DMS114 treated with DMSO at 0.1 percent for 48 hours (cell line): ENCODE results near the gene ITLN1.
"Not testable (repeated sequence)": the region's sequence is repeated elsewhere in the genome, so short reads cannot be mapped to it uniquely, and the experiment has no call there.

Experiments used
- DNase-seq: peaks from one replicate; lab custom pipeline; 2025; ENCODE audit not compliant: unreplicated experiment; lab: John Stamatoyannopoulos, UW

The ITLN1 gene

GRCh38 chr1:160883581-160884513 is 1.1 kb downstream of the ITLN1 start:
- DNase-seq: no peak

DNA sequence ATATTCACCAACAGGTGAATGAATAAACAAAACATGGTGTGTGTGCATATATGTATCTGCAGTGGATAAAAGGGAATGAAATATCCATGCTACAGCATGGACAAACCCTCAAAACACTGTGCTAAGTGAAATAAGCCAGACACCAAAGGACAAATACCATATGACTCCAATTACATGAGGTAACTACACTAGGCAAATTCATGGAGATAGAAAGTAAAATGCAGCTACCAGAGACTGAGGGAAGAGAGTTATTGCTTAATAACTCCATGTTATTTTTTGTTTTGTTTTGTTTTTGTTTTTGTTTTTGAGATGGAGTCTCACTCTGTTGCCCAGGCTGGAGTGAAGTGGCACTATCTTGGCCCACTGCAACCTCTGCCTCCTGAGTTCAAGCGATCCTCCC is 2.4 kb downstream of the ITLN1 start:
- no peak for DNase-seq

GRCh38 chr1:160881264-160881663 is 3.7 kb downstream of the ITLN1 start:
- DNase-seq: not testable (repeated sequence)

DNA sequence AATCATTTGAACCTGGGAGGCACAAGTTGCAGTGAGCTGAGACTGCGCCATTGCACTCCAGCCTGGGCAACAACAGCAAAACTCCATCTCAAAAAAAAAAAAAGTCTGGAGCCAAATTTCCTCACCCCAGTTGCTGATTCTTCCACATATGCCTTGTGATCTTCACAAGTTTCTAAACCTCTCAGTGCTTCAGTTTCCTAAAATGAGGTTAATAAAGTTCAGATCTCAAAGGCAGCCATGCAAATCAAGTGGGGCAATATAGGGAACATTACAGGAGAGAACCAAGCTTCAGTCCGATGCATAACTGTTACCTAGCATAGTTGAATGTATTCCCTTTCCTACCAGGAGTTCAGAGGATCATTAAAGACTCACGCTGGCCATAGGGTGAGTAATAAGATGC is 4.8 kb downstream of the ITLN1 start:
- DNase-seq: no peak

DNA sequence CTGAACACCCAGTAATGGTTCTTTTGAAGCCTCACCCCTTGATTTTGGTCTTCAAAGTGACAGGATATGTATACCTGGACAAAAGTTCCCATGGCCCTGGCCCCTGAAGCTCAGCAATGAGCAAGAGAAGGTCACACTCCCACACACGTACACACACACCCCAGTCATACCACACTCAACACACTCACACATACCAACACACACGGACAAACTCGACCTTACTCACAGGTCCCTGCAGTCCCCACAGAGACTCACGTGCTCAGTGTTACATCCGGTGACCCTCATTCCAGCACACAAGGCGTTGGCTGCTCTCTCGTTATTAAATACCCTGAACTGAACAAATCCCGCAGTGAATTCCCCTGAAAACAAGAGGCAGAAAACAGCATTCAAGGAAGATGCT is 5.9 kb downstream of the ITLN1 start:
- no peak for DNase-seq

- DNase-seq: no peak
These were observed 7.8 kb downstream of the ITLN1 start for GRCh38 chr1:160877221-160877620.

GRCh38 chr1:160876311-160876710 is 8.7 kb downstream of the ITLN1 start:
- DNase-seq: no peak

DNA sequence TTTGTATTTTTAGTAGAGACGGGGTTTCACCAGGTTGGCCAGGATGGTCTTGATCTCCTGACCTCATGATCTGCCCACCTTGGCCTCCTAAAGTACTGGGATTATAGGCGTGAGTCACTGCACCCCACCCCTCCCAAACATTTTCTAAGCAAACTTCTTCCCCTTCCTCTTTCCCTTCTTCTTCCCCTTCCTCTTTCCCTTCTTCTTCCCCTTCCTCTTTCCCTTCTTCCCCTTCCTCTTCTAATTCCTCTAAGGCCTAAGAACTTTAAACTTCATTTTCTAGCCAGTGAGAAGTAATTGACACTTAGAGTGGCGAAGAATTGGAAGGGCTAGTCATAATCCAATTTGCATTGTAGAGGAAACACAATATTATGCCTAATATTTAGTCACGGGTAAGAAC is 9.4 kb downstream of the ITLN1 start:
- DNase-seq: not testable (repeated sequence)

DNA sequence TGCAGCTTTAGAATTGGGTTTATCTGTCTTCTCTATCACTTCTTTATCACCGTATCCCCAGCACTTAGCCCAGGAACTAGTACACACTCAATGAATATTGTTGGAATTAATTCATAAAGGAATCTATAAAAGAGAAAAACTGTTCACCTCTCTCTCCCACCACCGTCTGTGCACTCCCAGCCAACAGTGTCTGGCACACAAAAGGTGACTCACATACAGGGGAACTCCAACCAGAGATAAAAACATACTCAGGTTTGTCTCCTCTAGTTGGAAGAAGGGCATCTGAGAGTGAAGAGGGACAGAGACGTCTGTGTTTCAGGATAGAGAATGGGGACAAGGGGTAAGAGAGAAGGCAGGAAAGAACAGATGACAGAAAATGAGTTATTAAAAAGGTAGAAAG is 10.0 kb downstream of the ITLN1 start:
- DNase-seq: no peak

DNA sequence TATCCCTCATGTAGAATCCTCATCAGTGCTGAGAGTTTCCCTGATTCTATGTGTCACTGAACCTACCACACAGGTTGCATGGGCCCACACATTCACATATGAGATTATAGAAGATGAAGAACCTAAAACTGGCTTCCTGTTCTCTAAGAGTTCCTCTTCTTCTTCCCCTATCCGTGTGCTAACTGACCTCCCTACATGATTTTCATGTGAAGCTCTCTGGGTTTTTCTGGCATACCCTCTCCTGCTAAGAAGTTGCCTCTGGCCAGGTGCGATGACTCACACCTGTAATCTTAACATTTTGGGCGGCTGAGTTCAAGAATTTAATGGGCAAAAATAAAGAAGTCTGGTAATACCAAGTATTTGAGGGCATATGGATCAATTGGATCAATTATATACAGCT is 16.8 kb downstream of the ITLN1 start:
- DNase-seq: no peak

DNA sequence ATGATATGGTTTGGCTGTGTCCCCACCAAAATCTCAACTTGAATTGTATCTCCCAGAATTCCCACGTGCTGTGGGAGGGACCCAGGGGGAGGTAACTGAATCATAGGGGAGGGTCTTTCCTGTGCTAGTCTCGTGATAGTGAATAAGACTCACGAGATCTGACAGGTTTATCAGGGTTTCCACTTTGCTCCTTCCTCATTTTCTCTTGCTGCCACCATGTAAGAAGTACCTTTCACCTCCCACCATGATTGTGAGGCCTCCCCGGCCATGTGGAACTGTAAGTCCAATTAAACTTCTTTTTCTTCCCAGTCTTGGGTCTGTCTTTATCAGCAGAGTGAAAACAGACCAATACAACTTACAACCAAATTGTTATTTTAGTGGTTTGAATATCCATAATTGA is 17.3 kb downstream of the ITLN1 start:
- DNase-seq: not testable (repeated sequence)

- DNase-seq: no peak
These were observed 18.2 kb downstream of the ITLN1 start for GRCh38 chr1:160866695-160867260.

- DNase-seq: no peak
These were observed 18.8 kb downstream of the ITLN1 start for GRCh38 chr1:160866001-160866694.

DNA sequence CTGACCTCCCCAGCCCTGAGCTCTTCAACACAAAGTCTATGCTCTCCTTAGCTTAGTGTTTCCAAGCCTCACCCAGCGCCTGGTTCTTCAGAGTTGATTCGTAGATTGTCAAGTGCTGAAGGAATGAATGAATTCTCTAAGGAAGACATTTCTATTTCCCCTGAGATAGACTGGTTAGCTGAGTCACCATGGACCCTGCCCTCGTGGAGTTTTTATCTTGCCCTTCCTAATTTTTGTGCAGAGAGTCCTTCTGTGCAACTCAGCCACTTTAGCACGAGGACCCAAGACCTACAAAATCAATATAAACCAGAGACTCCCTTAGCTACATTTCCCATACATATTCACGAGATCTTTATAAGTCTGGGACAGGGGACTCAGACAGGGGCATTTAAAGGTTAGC is 19.6 kb downstream of the ITLN1 start:
- no peak for DNase-seq

DNA sequence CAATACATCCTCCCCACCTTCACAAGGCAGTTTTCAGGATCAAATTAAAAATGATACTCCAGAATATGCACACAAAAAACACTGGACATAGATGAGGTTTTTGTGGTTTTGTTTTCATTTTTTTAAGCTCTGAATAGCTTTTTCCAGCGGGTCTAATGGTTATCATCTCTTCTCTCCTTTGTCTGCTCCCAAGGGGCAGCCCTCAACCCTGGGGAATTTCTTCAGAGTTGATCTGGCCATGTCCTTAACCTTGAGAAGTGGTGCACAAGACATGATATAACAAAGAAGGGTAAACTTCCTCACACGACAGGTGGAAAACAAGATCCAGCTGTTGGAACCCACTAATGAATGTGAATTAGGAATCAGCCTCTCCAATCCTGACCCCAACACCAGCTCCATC is 20.8 kb downstream of the ITLN1 start:
- no peak for DNase-seq

GRCh38 chr1:160863774-160864131 is 21.2 kb downstream of the ITLN1 start:
- no peak for DNase-seq

DNA sequence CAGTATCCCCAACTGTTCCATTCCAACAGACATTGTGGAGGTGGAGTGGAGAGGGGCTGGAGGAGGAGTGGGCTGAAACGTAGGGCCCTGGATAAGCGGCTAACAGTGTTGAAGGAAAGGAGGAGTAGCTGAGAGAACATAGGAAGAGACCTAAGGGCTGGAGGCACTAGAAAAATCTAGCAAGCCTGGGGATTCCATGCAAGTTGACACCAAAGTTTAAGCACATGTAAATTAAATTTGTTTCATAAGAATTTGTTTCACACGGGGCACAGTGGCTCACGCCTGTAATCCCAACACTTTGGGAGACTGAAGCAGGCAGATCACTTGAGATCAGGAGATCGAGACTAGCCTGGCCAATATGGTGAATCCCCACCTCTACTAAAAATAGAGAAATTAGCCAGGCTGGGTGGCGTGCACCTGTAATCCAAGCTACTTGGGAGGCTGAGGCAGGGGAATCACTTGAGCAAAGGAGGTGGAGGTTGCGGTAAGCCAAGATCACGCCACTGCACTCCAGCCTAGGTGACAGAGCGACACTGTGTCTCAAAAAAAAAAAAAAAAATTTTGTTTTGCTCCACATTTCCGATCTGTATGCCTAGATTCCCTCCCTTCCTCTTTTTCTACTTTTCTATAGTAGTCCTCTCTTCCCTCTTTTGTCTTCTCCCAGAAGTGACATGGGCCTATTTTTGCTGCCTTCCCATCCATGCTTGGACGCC is 21.8 kb downstream of the ITLN1 start:
- no peak for DNase-seq

DNA sequence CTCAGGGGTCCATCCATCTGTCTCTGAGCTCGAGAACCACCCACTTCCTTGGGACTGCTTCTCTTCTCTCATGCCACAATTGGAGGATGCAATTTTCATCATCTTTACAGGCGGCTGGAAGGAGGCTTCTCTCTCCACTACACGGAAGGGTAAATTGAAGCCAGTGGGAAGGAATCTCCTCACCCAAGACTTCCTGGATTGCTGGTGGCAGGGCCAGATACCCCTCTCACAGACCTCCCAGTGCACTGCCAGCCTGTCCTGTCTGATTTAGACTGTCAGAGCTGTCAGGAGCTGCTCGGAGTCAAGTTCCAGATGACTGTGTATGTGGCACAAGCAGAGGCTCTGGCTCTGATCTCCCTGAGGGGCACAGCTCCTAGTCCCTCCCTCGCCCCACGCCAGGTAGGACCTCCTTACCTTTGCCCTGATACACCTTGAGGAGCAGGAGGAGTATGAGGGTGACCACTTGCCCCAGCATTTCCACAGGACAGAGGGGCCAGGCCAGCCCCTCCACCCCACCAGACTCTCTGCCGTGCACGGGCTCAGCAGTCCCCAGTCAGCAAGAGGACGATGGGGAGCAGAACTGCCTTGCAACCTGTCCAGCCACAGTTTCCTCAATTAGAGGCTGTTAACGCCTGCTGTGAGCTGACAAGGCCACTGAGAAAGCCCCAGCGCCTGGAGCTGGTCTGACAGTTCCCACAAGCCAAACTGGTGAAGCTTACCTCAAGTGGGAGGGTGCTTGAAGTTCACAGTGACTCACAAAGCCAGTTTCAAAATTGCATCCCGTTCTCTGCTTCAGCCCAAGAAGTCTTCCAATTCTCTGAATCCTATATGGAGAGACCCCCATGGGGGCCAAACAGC is 22.5 kb downstream of the ITLN1 start, which contains the start of gene CD244:
CD244 (minus strand) TSS at position 685 of the 858 bp plus-strand sequence; CDS start at position 475, 210 bp downstream.
- DNase-seq: no peak

GRCh38 chr1:160860840-160861505 is 24.0 kb downstream of the ITLN1 start:
- no peak for DNase-seq

- no peak for DNase-seq
These were observed 25.8 kb downstream of the ITLN1 start for GRCh38 chr1:160859166-160859565.
